Ishikawa (cell line): ENCODE results near the gene METAP2.

Experiments
- CEBPB ChIP-seq: IDR thresholded peaks from 2 replicates; pipeline ENCODE4 v1.6.1; 2012
- CREB1 ChIP-seq: IDR thresholded peaks from 2 replicates; pipeline ENCODE4 v1.6.1; 2012; ENCODE audit warnings: low read depth
- EGR1 ChIP-seq: IDR thresholded peaks from 2 replicates; pipeline ENCODE4 v1.6.1; 2012
- EP300 ChIP-seq: IDR thresholded peaks from 2 replicates; pipeline ENCODE4 v1.6.1; 2012; ENCODE audit warnings: borderline replicate concordance
- FOXM1 ChIP-seq: IDR thresholded peaks from 2 replicates; pipeline ENCODE4 v1.6.1; 2012; ENCODE audit warnings: low read depth, borderline replicate concordance
- MAX ChIP-seq: IDR thresholded peaks from 2 replicates; pipeline ENCODE4 v1.6.1; 2012
- NFIC ChIP-seq: IDR thresholded peaks from 2 replicates; pipeline ENCODE4 v1.6.1; 2012
- RAD21 ChIP-seq: IDR thresholded peaks from 2 replicates; pipeline ENCODE4 v1.6.1; 2012; ENCODE audit warnings: low read depth
- REST ChIP-seq: IDR thresholded peaks from 2 replicates; pipeline ENCODE4 v1.6.1; 2012; ENCODE audit warnings: low read depth, mild to moderate bottlenecking
- TAF1 ChIP-seq: IDR thresholded peaks from 2 replicates; pipeline ENCODE4 v1.6.1; 2012; ENCODE audit warnings: low read depth, mild to moderate bottlenecking
- TCF12 ChIP-seq: IDR thresholded peaks from 2 replicates; pipeline ENCODE4 v1.6.1; 2012; ENCODE audit warnings: low read depth
- TEAD4 ChIP-seq: IDR thresholded peaks from 2 replicates; pipeline ENCODE4 v1.6.1; 2012
- USF1 ChIP-seq: IDR thresholded peaks from 2 replicates; pipeline ENCODE4 v1.6.1; 2012
- YY1 ChIP-seq: IDR thresholded peaks from 2 replicates; pipeline ENCODE4 v1.6.1; 2012; ENCODE audit warnings: low read depth
- ZBTB7A ChIP-seq: IDR thresholded peaks from 2 replicates; pipeline ENCODE4 v1.6.1; 2012; ENCODE audit warnings: low read depth

METAP2 gene

DNA sequence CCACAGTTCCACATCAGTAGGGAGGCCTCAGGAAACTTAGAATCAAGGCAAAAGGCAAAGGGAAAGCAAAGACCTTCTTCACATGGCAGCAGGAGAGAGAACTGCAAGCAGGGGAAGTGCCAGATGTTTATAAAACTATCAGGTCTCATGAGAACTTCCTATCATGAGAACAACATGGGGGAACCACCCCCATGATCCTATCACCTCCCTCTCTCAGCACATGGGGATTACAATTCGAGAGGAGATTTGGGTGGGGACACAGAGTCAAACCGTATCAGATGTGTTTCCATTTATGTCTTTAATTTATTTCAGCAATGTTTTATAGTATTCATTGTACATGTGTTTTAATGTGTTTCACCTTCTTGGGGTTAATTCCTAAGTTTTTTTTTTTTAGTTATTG, 25.8 kb downstream of the METAP2 start:
- TF ChIP-seq EP300 (no peak), REST (no peak), RAD21 (no peak), EGR1 (no peak), YY1 (no peak), NFIC (no peak), CEBPB (no peak), CREB1 (no peak), FOXM1 (no peak), TAF1 (no peak), MAX (no peak), USF1 (no peak), TCF12 (no peak), TEAD4 (no peak), ZBTB7A (no peak)

- TF ChIP-seq EP300 (no peak), TEAD4 (no peak)
Measured at GRCh38 chr12:95504140-95504539, 30.2 kb downstream of the METAP2 start.

DNA sequence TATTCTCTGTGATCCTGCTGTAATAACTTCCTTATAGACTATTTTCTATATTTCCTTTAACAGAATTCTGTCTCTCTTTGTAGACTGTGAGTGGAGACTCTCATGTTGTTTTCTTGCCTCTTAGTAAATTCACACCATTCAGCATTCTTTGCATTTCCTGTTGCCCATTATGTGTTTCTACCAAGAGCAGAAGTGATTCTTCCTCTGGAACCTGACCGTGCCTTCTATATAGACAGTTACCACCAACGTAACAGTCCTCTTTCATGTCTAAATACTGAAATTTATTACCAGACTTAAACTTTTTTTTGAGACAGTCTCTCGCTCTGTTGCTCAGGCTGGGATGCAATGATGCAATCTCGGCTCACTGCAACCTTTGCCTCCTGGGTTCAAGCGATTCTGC, 31.1 kb downstream of the METAP2 start:
- TF ChIP-seq FOXM1 (no peak), EGR1 (no peak), ZBTB7A (no peak), NFIC (no peak), TAF1 (no peak), USF1 (no peak), RAD21 (no peak), EP300 (no peak), TEAD4 (no peak)

- TF ChIP-seq TEAD4 (no peak), ZBTB7A (no peak), TAF1 (no peak), EGR1 (no peak), CREB1 (no peak), FOXM1 (no peak), REST (no peak), RAD21 (no peak), CEBPB (no peak)
Measured at GRCh38 chr12:95506707-95507523, 33.0 kb downstream of the METAP2 start.

DNA sequence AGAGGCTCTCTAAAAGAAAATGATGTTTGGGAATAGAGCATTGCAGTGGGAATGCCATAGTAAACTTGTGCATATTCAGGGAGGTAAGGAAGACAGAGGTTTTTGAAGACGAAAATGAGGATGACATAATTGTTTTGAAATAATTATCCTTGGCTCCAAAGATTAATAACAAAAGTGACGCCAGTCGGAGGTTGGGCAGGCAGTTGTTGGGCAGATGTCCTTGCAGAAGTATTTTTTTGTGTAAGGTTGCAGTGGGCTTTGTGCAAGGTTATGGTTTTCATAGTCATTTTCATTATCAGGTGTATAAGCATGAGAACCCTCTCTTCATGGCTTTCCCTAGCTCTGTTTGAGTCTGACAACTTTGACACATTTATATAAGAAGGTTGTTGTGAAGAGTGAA, 35.3 kb downstream of the METAP2 start:
- TF ChIP-seq YY1 (no peak), FOXM1 (no peak), ZBTB7A (no peak), TCF12 (no peak), CEBPB (no peak), EP300 (no peak)

DNA sequence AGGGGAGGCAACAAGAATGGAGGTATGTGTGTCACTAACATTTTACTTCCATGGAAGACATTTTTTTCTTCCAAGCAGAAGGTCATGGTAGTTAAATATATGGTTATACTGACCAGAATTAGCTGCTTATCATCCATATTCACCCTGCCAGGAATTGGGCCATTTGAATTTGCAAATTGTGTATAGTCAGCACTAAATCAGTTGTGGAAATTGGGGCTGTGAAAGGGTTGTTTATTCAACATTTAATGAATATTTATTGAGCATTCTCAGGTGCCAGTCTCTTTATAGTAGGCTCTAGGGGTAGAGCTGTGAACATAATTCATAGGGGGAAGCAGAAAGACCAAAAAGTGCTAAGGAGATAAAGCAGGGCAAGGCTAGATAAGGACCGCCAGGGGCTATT, 38.0 kb downstream of the METAP2 start:
- no peak for TF ChIP-seq ZBTB7A
- TF ChIP-seq MAX = no peak
- no peak for TF ChIP-seq FOXM1
- no peak for TF ChIP-seq NFIC
- no peak for TF ChIP-seq TAF1
- TF ChIP-seq RAD21 = no peak
- no peak for TF ChIP-seq EP300
- TF ChIP-seq TEAD4 = no peak
- no peak for TF ChIP-seq CREB1
- TF ChIP-seq EGR1 = no peak
- TF ChIP-seq TCF12 = no peak
- no peak for TF ChIP-seq USF1
- TF ChIP-seq YY1 = no peak
- no peak for TF ChIP-seq REST
- TF ChIP-seq CEBPB = no peak
